GM20000 (cell line): ENCODE measurements around the gene KCNK10.

Experiments
- DNase-seq: peaks from one replicate; pipeline ENCODE4 v3.0.0; 2012; ENCODE audit warnings: low spot score
- CTCF ChIP-seq: IDR thresholded peaks from 2 replicates; pipeline ENCODE4 v1.5.1; 2012; ENCODE audit warnings: mild to moderate bottlenecking, control low read depth; ENCODE audit errors: extremely low read depth, missing control alignments

Gene KCNK10

GRCh38 chr14:88255798-88256197, 67.3 kb downstream of the KCNK10 start:
- DNase-seq = no peak
- TF ChIP-seq CTCF = no peak

DNA sequence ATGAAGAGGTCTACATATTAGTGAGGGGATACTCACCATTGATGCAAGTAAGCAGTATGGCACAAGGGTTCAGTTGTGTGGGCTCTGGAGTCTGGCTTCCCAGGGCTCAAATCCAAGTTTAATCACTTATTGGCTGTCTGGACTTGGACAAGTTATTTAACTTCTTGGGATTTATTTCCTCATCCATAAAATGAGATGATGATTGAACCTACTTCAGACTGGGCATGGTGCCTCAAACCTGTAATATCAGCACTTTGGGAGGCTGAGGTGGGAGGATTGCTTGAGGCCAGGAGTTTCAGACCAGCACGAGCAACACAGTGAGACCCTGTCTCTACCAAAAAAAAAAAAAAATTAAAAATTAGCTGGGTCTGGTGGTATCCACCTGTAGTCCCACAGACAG, 67.9 kb downstream of the KCNK10 start:
- no peak for DNase-seq

GRCh38 chr14:88252498-88252897, 70.6 kb downstream of the KCNK10 start:
- TF ChIP-seq CTCF = no peak
- DNase-seq = no peak

More for the DNA sequence above, 67.9 kb downstream of the KCNK10 start:
- TF ChIP-seq CTCF = no peak

DNA sequence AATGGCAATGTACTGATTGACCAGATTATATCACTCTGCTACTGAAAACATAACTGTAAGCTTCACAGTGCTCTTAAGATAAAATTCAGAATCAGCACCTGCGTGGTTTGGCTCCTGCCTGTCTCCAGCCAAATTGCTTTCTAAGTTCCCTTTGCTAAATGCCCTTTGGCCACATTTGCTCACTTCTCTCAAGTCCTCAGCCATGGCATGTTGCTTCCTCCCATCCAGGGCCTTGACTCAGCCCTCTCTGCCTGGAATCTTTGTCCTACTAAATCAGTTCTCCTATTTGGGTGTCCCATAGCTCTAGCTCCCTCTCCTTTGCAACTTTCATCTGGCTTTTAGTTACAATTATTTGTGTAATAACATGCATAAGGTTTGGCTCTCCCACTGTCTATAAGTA, 71.4 kb downstream of the KCNK10 start:
- TF ChIP-seq CTCF = no peak
- DNase-seq = no peak

GRCh38 chr14:88249266-88249665, 73.8 kb downstream of the KCNK10 start:
- TF ChIP-seq CTCF = no peak
- no peak for DNase-seq

DNA sequence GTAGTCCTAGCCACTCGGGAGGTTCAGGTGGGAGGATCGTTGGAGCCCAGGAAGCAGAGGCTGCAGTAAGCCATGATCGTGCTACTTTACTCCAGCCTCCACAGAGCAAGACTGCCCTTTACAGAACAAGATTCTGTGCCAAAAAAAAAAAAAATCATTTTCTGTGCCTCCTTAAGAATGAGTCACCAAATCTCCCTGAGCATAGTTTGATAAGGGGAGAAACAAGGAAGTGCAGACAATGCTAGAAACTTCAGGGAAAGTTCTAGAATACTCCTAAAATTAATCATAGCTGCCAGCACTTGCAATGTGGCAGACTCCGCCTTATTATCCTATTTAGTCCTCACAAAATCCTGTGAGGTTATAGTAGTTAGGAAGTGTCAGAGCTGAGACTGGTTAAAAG, 74.5 kb downstream of the KCNK10 start:
- TF ChIP-seq CTCF = no peak
- DNase-seq = no peak

GRCh38 chr14:88247228-88247627, 75.8 kb downstream of the KCNK10 start:
- TF ChIP-seq CTCF = no peak
- DNase-seq = no peak
